ENCODE measurements around the gene IGF2BP2.

Gene IGF2BP2

GRCh38 chr3:185764980-185765370, 59.9 kb downstream of the IGF2BP2 start:
- DNase-seq (ENCODE audit: low read depth), result no peak

GRCh38 chr3:185764163-185764979, 60.5 kb downstream of the IGF2BP2 start:
- DNase-seq (ENCODE audit: low read depth), result no peak

GRCh38 chr3:185763347-185764005, 61.4 kb downstream of the IGF2BP2 start:
- no peak for DNase-seq (ENCODE audit: low read depth)

- no peak for DNase-seq (ENCODE audit: low read depth)
Observed at GRCh38 chr3:185760550-185760949, 64.3 kb downstream of the IGF2BP2 start.

- no peak for DNase-seq (ENCODE audit: low read depth)
Observed at GRCh38 chr3:185760088-185760487, 64.8 kb downstream of the IGF2BP2 start.

- no peak for DNase-seq (ENCODE audit: low read depth)
Observed at GRCh38 chr3:185759512-185759911, 65.3 kb downstream of the IGF2BP2 start.

GRCh38 chr3:185758912-185759311, 65.9 kb downstream of the IGF2BP2 start:
- DNase-seq (ENCODE audit: low read depth), result no peak

- no peak for DNase-seq (ENCODE audit: low read depth)
Observed at GRCh38 chr3:185757176-185757575, 67.7 kb downstream of the IGF2BP2 start.

- DNase-seq (ENCODE audit: low read depth), result no peak
Observed at GRCh38 chr3:185756477-185756876, 68.4 kb downstream of the IGF2BP2 start.

GRCh38 chr3:185754920-185755319, 69.9 kb downstream of the IGF2BP2 start:
- no peak for DNase-seq (ENCODE audit: low read depth)

GRCh38 chr3:185753354-185753753, 71.5 kb downstream of the IGF2BP2 start:
- DNase-seq (ENCODE audit: low read depth), result no peak

- no peak for DNase-seq (ENCODE audit: low read depth)
Observed at GRCh38 chr3:185750702-185751101, 74.1 kb downstream of the IGF2BP2 start.

GRCh38 chr3:185750015-185750414, 74.8 kb downstream of the IGF2BP2 start:
- no peak for DNase-seq (ENCODE audit: low read depth)

GRCh38 chr3:185746470-185746869, 78.4 kb downstream of the IGF2BP2 start:
- DNase-seq (ENCODE audit: low read depth), result no peak

GRCh38 chr3:185744997-185745843, 79.6 kb downstream of the IGF2BP2 start:
- no peak for DNase-seq (ENCODE audit: low read depth)

- no peak for DNase-seq (ENCODE audit: low read depth)
Observed at GRCh38 chr3:185741586-185741985, 83.3 kb downstream of the IGF2BP2 start.

- no peak for DNase-seq (ENCODE audit: low read depth)
Observed at GRCh38 chr3:185740133-185740532, 84.7 kb downstream of the IGF2BP2 start.

- DNase-seq (ENCODE audit: low read depth), result no peak
Observed at GRCh38 chr3:185739264-185739701, 85.6 kb downstream of the IGF2BP2 start.

GRCh38 chr3:185737740-185738680, 86.8 kb downstream of the IGF2BP2 start:
- DNase-seq (ENCODE audit: low read depth), result no peak

- no peak for DNase-seq (ENCODE audit: low read depth)
Observed at GRCh38 chr3:185737020-185737419, 87.8 kb downstream of the IGF2BP2 start.

- no peak for DNase-seq (ENCODE audit: low read depth)
Observed at GRCh38 chr3:185734725-185735096, 90.1 kb downstream of the IGF2BP2 start.

All from stimulated activated CD8-positive, alpha-beta memory T cell treated with anti-CD3 and anti-CD28 coated beads, Interleukin-15, amount 100 ng/mL, for 1 hour (primary cell).